ENCODE measurements around the gene ZMAT3. TPM values are rescaled to one million over a fixed set of nuclear protein-coding genes. Genes with fewer than 3 reads are reported as not detected.

Gene ZMAT3
- total and polyA plus RNA-seq, 2 of the 13 experiments (the other 11 are each of a cell fraction or from before 2014, with no cell fraction given), result 11.4 to 11.7 TPM

- H4K20me1 ChIP-seq (ENCODE audit: insufficient read depth, low read length), result no peaks in the 10 kb centered on the region
- FAIRE-seq (no peak), DNase-seq (ENCODE audit: low spot score) (no peak), ATAC-seq (no peak)
- POLR2A ChIA-PET, result no interaction called here
- H3K4me2 ChIP-seq (ENCODE audit: low read depth, low read length), result no peak overlapping the region
- no peaks in the 10 kb centered on the region for H3K4me1 ChIP-seq (ENCODE audit: insufficient read depth, low read length)
- H3K4me3 ChIP-seq (replicated peaks in 1 of 3; ENCODE audit: insufficient read depth in 1 of 3, low read depth in 2 of 3, low read length in 3 of 3), result no peak overlapping the region
- no peak overlapping the region for H3K9ac ChIP-seq (ENCODE audit: insufficient read depth, low read depth, low read length)
- H3K27me3 ChIP-seq (ENCODE audit: control insufficient read depth in 1 of 2, insufficient read depth in 2 of 2, low read length in 2 of 2), result peaks cover 0 to 5% of the 10 kb centered on the region in 2 experiments; a peak in 3 of 5 replicates
- CTCF ChIA-PET (ENCODE audit: low intra/inter-chr PET ratio, low total read pairs), result no interaction called here
- no peaks in the 10 kb centered on the region for H3K36me3 ChIP-seq (replicated peaks in 1 of 2; ENCODE audit: control insufficient read depth in 1 of 2, insufficient read depth in 2 of 2, low read length in 2 of 2)
- intact Hi-C loops (cut with micrococcal nuclease; ENCODE audit: unreplicated experiment), result no loop called here
- 68% methylated on average over 4 of the region's 4 CpGs for WGBS (ENCODE audit: low lambda C conversion rate)
- H2AFZ ChIP-seq (ENCODE audit: low read length), result no peak overlapping the region
- no TSS peak for BruUV-seq (replicated peaks)
- no peaks in the 10 kb centered on the region for H3K79me2 ChIP-seq (ENCODE audit: insufficient read depth, low read length)
- in situ Hi-C loops (cut with HindIII; ENCODE audit: extremely low pct_ligation_motif_present, low pct_unique_long_range_greater_than_20kb), result no loop called here
- H3K27ac ChIP-seq (ENCODE audit: extremely low read length, insufficient read depth, low read length), result no peak overlapping the region
- TF ChIP-seq ZNF33A (CRISPR knock-in tag; IDR thresholded peaks at IDR 0.05; ENCODE audit: borderline replicate concordance) (no peak), THAP11 (CRISPR knock-in tag; IDR thresholded peaks at IDR 0.05) (no peak), ZNF563 (CRISPR knock-in tag; IDR thresholded peaks at IDR 0.05) (no peak), ZFP37 (CRISPR knock-in tag; IDR thresholded peaks at IDR 0.05; ENCODE audit: borderline replicate concordance) (no peak), GTF2F1 (IDR thresholded peaks at IDR 0.05; ENCODE audit: low read length) (no peak), PBX3 (CRISPR knock-in tag; IDR thresholded peaks at IDR 0.05; ENCODE audit: borderline replicate concordance) (no peak), MAFG (CRISPR knock-in tag; IDR thresholded peaks at IDR 0.05) (no peak)
- TF ChIP-seq, protein P1, sequence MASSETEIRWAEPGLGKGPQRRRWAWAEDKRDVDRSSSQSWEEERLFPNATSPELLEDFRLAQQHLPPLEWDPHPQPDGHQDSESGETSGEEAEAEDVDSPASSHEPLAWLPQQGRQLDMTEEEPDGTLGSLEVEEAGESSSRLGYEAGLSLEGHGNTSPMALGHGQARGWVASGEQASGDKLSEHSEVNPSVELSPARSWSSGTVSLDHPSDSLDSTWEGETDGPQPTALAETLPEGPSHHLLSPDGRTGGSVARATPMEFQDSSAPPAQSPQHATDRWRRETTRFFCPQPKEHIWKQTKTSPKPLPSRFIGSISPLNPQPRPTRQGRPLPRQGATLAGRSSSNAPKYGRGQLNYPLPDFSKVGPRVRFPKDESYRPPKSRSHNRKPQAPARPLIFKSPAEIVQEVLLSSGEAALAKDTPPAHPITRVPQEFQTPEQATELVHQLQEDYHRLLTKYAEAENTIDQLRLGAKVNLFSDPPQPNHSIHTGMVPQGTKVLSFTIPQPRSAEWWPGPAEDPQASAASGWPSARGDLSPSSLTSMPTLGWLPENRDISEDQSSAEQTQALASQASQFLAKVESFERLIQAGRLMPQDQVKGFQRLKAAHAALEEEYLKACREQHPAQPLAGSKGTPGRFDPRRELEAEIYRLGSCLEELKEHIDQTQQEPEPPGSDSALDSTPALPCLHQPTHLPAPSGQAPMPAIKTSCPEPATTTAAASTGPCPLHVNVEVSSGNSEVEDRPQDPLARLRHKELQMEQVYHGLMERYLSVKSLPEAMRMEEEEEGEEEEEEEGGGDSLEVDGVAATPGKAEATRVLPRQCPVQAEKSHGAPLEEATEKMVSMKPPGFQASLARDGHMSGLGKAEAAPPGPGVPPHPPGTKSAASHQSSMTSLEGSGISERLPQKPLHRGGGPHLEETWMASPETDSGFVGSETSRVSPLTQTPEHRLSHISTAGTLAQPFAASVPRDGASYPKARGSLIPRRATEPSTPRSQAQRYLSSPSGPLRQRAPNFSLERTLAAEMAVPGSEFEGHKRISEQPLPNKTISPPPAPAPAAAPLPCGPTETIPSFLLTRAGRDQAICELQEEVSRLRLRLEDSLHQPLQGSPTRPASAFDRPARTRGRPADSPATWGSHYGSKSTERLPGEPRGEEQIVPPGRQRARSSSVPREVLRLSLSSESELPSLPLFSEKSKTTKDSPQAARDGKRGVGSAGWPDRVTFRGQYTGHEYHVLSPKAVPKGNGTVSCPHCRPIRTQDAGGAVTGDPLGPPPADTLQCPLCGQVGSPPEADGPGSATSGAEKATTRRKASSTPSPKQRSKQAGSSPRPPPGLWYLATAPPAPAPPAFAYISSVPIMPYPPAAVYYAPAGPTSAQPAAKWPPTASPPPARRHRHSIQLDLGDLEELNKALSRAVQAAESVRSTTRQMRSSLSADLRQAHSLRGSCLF (CRISPR knock-in tag; IDR thresholded peaks at IDR 0.05; ENCODE audit: borderline replicate concordance), result no peak
- H3K9me3 ChIP-seq (ENCODE audit: low read length), result no peaks in the 10 kb centered on the region
These were observed 7.9 kb upstream of the ZMAT3 start for GRCh38 chr3:179079537-179079936.
